Duodenal mucosa (tissue), 2 donors: Measurements from ENCODE around the gene IL17RB.

Experiments
- H3K27ac ChIP-seq: one replicate; pipeline ENCODE4 v1.7.0; 2013; ENCODE audit warnings: low read depth, low read length
- H3K27me3 ChIP-seq, 2 donors: one replicate each; pipeline ENCODE4 v1.7.0; 2013; ENCODE audit warnings: low read length in 2 of 2, control low read depth in 1 of 2; ENCODE audit not compliant: insufficient read depth in 2 of 2, control insufficient read depth in 1 of 2
- H3K36me3 ChIP-seq, 2 donors: one replicate each; pipeline ENCODE4 v1.7.0; 2013; ENCODE audit warnings: low read length in 2 of 2, control low read depth in 1 of 2; ENCODE audit not compliant: insufficient read depth in 2 of 2, control insufficient read depth in 1 of 2
- H3K4me1 ChIP-seq, 2 donors: one replicate each; pipeline ENCODE4 v1.7.0; 2013; ENCODE audit warnings: low read length in 2 of 2, control low read depth in 1 of 2; ENCODE audit not compliant: insufficient read depth in 2 of 2, control insufficient read depth in 1 of 2
- H3K4me3 ChIP-seq, 2 donors: one replicate each; pipeline ENCODE4 v1.7.0; 2013; ENCODE audit warnings: low read length in 2 of 2, low read depth in 1 of 2
- H3K9ac ChIP-seq, 2 donors: one replicate each; pipeline ENCODE4 v1.7.0; 2013; ENCODE audit warnings: low read length in 2 of 2, low read depth in 1 of 2
- H3K9me3 ChIP-seq, 2 donors: one replicate each; pipeline ENCODE4 v1.7.0; 2013; ENCODE audit warnings: low read length in 2 of 2, control low read depth in 1 of 2; ENCODE audit not compliant: control insufficient read depth in 1 of 2

Gene IL17RB

GRCh38 chr3:53846134-53846850, at the start of gene IL17RB, which contains the start of gene CHDH:
Gene IL17RB (plus strand): TSS chr3:53846568. CDS start chr3:53846589, 21 bp downstream.
Gene CHDH (minus strand): TSS chr3:53846419. CDS start chr3:53824008, 22,411 bp downstream.
- Histone ChIP-seq H3K27ac (peak within 1 kb of the TSS; percentile 76), H3K36me3 (peaks cover 0 to 4% of the 10 kb centered on the region in 2 donors), H3K9me3 (no peaks in the 10 kb centered on the region), H3K27me3 (peaks cover 0 to 12% of the 10 kb centered on the region in 2 donors), H3K4me3 (peak within 1 kb of the TSS; percentile 67 to 73), H3K9ac (peak within 1 kb of the TSS; percentile 52 to 81), H3K4me1 (peaks cover 38 to 41% of the 10 kb centered on the region in 2 donors)

- Histone ChIP-seq H3K27me3 (no peaks in the 10 kb centered on the region), H3K4me3 (no peak overlapping the region), H3K9ac (no peak overlapping the region), H3K27ac (no peak overlapping the region), H3K36me3 (peaks cover 5 to 6% of the 10 kb centered on the region in 2 donors), H3K4me1 (no peaks in the 10 kb centered on the region), H3K9me3 (no peaks in the 10 kb centered on the region)
These were observed 48.2 kb upstream of the IL17RB start for GRCh38 chr3:53798144-53798543.

DNA sequence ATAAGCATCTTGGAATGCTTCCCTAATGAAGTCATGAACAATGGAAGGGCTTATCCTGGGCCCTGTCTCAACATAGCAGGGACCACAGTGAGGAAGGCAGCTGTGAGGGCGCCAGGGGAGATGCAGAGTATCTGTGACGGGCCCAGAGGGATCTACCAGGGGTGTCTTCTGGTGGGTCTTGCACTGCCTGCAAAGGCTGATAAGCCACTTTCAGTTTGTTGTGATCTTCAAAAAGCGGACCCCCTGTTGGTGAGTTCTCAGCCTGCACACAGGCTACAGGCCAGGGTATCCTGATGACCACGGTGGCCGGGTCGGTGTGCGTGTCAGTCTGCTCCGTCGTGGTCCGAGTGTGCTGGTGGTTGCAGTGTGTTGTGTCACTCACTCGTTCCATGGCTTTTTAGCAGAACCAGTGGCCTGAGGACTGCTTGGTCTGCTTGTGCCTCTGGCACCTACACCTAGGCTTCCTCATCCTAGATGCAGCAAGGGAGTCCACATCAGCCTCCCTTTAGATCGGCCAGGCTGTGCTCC, 47.0 kb upstream of the IL17RB start:
- no peak overlapping the region for H3K27ac ChIP-seq
- no peaks in the 10 kb centered on the region for H3K27me3 ChIP-seq
- no peaks in the 10 kb centered on the region for H3K9me3 ChIP-seq
- no peak overlapping the region for H3K4me3 ChIP-seq
- no peaks in the 10 kb centered on the region for H3K4me1 ChIP-seq
- no peak overlapping the region for H3K9ac ChIP-seq
- peaks cover 5 to 6% of the 10 kb centered on the region in 2 donors for H3K36me3 ChIP-seq

GRCh38 chr3:53800041-53800906, 46.1 kb upstream of the IL17RB start:
- Histone ChIP-seq H3K4me1 (no peaks in the 10 kb centered on the region), H3K36me3 (peaks cover 5 to 6% of the 10 kb centered on the region in 2 donors), H3K27ac (no peak overlapping the region), H3K9me3 (no peaks in the 10 kb centered on the region), H3K4me3 (no peak overlapping the region), H3K9ac (no peak overlapping the region), H3K27me3 (no peaks in the 10 kb centered on the region)

- H3K9ac ChIP-seq = no peak overlapping the region
- H3K9me3 ChIP-seq = no peaks in the 10 kb centered on the region
- H3K4me3 ChIP-seq = no peak overlapping the region
- no peak overlapping the region for H3K27ac ChIP-seq
- H3K36me3 ChIP-seq = peaks cover 5 to 6% of the 10 kb centered on the region in 2 donors
- no peaks in the 10 kb centered on the region for H3K4me1 ChIP-seq
- no peaks in the 10 kb centered on the region for H3K27me3 ChIP-seq
These were observed 45.0 kb upstream of the IL17RB start for GRCh38 chr3:53801319-53801718.

DNA sequence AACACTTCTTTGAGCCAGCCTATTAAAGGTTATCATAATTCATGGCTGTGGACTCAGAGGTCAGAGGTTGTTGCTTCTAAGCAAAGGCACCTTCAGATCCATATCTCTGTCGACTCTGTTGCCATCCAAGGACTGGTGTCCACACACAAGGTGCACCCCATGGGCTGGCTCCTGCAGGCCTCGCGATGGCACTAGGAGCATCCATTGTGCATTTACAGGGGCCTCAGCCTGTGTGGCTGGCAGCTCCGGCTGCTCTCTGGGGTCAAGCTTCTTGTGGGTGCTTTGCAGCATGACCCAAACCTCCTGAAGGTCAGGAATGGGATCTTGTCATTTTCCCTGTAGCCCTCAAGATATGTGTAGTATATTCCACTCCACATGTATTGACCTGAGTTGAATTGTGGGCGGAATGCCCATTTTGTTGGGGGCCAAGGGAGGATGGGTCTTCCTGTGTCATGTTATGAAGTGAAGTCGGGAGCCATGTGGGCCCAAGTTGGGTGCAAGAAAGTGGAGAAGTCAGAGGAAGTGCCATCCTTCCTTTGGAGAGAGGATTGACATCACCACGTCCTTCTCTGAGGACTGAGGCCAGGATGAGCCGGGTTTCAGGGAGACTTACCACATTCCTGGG, 44.0 kb upstream of the IL17RB start:
- peaks cover 5 to 6% of the 10 kb centered on the region in 2 donors for H3K36me3 ChIP-seq
- H3K27me3 ChIP-seq = no peaks in the 10 kb centered on the region
- H3K4me1 ChIP-seq = peaks cover 8% of the 10 kb centered on the region in 2 donors
- H3K4me3 ChIP-seq = no peak overlapping the region
- no peak overlapping the region for H3K27ac ChIP-seq
- H3K9ac ChIP-seq = no peak overlapping the region
- no peaks in the 10 kb centered on the region for H3K9me3 ChIP-seq

GRCh38 chr3:53803124-53803815, 43.1 kb upstream of the IL17RB start:
- Histone ChIP-seq H3K9me3 (no peaks in the 10 kb centered on the region), H3K9ac (no peak overlapping the region), H3K27ac (no peak overlapping the region), H3K27me3 (no peaks in the 10 kb centered on the region), H3K36me3 (peaks cover 2 to 5% of the 10 kb centered on the region in 2 donors), H3K4me1 (peaks cover 8% of the 10 kb centered on the region in 2 donors), H3K4me3 (no peak overlapping the region)

DNA sequence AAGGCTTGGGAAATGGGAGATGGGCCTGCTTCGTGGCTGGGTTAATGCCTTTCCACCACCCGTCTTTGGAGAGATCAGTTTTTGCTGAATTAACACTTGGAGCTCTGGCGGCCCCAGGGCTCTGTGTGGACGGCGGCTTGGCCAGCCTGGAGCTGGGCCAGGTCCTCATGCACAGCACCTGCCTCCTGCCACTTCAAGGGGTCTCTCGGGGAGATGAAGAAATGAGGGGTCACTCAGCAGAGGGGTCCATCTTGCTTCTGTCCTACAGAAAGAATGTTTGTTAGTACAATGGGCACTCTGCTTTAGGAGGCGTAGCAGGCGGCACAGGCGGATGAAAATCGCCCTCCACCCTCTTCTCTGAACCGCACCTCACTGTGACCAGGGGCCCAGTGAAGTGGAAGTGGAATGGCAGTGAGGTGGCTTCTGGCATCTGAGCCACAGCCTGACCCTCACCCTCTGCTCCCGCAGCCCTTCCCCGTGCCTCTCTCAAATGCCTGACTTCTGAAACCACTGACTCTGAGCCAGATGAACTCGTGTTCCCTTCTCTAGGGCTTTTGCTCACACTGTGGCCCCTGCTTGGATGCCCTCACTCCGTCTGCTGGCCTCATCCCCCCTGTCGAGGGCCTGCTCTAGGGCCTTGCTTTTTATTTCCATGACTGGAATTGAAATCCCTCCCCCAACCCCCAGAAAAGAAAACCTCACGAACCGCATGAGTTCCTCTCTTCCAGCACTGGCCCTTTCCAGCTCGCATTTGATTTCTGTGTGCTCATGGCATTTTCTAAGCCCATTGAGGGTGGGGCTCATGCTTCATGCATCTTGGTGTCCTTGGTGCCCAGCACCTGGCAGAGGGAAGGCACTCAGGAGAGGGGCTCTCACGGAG, 42.3 kb upstream of the IL17RB start:
- Histone ChIP-seq H3K9me3 (no peaks in the 10 kb centered on the region), H3K9ac (no peak overlapping the region), H3K4me1 (peaks cover 8% of the 10 kb centered on the region in 2 donors), H3K36me3 (peaks cover 3 to 5% of the 10 kb centered on the region in 2 donors), H3K4me3 (no peak overlapping the region), H3K27ac (no peak overlapping the region), H3K27me3 (no peaks in the 10 kb centered on the region)
